ENCODE data around the gene PTMS. TPM values are rescaled to one million over a fixed set of nuclear protein-coding genes. Genes with fewer than 3 reads are reported as not detected.

Gene PTMS
- total and polyA plus RNA-seq, 8 donors, result 22.8 to 363 (median 156) TPM

DNA sequence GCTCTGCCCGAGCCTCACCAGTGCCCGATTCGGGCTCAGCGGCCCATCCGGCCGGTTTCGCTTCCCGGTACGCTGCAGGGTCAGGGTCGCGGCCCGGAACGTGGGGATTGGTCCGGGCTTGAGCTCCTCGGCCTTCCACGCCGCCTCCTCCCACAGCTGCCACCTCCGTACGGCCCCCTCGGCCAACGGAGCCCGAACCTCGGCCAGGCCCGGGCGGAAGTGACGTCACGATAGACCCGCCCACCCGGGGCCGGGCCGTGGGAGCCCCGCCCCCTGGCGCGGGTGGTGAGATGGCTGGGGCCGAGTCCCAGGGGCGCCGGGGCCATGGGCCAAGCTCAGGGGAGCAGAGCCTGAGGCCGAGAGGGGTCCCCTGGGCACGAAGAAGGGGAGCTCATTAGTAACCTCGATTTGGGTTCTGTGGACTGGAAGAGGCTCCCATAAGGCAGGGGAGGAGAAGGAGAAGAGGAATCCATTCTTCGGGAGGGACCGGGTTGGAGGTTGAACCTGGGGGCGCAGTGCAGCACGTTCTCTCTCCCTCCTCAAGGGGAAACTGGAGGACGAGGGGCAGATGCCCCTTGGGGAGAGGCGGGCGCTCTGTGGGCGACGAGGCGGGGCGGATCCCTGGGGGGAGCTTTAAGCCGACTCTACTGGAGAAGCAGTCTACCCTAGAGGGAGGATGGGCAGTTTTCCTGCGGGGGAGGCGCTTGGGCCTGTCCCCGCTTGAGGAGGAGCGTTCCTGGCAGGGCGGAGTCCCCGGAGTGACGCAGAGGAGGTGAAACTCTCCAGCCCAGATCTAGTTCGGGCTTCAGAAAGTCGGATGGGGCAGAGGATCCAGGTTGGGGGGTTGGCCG, 13.0 kb upstream of the PTMS start, which contains the start of gene MLF2:
TSS of gene MLF2 (minus strand) at position 221 of the 851 bp plus-strand sequence. CDS start 807 bp downstream, outside the sequence.
- Histone ChIP-seq H3K27me3 (no peaks in the 10 kb centered on the region), H3K27ac (peak within 1 kb of the TSS; percentile 96 to 100 (median 98)), H3K36me3 (peaks cover 36 to 39% (median 38%) of the 10 kb centered on the region in 4 donors), H3K4me1 (peaks cover 8 to 41% (median 29%) of the 10 kb centered on the region in 4 donors), H3K4me3 (peak within 1 kb of the TSS; percentile 84 to 98 (median 88)), H3K9me3 (no peaks in the 10 kb centered on the region)
- TF ChIP-seq POLR2A (IDR thresholded peaks at IDR 0.05), result peak in 2 of 4 donors; percentile 74 to 87
- TF ChIP-seq, protein P1, sequence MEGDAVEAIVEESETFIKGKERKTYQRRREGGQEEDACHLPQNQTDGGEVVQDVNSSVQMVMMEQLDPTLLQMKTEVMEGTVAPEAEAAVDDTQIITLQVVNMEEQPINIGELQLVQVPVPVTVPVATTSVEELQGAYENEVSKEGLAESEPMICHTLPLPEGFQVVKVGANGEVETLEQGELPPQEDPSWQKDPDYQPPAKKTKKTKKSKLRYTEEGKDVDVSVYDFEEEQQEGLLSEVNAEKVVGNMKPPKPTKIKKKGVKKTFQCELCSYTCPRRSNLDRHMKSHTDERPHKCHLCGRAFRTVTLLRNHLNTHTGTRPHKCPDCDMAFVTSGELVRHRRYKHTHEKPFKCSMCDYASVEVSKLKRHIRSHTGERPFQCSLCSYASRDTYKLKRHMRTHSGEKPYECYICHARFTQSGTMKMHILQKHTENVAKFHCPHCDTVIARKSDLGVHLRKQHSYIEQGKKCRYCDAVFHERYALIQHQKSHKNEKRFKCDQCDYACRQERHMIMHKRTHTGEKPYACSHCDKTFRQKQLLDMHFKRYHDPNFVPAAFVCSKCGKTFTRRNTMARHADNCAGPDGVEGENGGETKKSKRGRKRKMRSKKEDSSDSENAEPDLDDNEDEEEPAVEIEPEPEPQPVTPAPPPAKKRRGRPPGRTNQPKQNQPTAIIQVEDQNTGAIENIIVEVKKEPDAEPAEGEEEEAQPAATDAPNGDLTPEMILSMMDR (IDR thresholded peaks at IDR 0.05), result peak in 5 of 7 experiments; percentile 78 to 99 (median 96)
- TF ChIP-seq EP300 (IDR thresholded peaks at IDR 0.05), result no peak
- peak; percentile 89 to 99 (median 97) for TF ChIP-seq POLR2AphosphoS5 (IDR thresholded peaks at IDR 0.05)
- WGBS, 5 donors, result 0 to 1% (median 1%) methylated on average over 32 to 62 of the region's 62 CpGs
- peak; percentile 98 to 99 for DNase-seq
- intact Hi-C loops (cut with DNase I; ENCODE audit: low total_unique reads), result no loop called here

DNA sequence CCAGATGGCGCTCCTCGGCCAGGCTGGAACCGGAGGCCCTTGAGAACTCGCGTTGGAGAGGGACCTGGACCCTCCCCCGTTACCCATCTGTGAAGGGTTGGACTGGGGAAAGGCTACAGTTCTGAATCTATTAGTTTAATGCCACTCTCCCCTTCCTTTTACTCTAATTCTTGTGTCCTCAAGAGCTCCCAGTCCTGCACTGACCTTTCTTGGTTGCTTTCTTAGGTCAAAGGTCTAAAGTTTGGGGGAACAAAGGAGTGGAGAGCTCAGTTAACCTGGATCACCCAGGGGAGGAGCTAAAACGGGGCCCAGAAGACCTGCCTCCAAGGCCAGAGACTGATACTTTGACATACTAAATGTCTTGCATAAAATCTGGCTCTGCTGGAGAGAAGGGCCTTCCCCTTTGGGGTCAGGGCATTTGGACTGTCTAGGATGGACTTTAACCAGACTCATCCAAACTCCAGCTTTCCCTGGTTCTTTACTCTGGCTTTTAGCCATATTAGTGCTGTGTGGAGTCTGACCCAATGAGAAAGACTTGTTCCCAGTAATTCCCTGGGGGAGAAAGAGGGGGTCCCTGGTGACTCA, 12.3 kb upstream of the PTMS start:
- Histone ChIP-seq H3K9me3 (no peaks in the 10 kb centered on the region), H3K27ac (peak overlapping the region; percentile 96 to 100 (median 98)), H3K4me1 (peaks cover 8 to 41% (median 29%) of the 10 kb centered on the region in 4 donors), H3K27me3 (no peaks in the 10 kb centered on the region), H3K36me3 (peaks cover 29 to 32% (median 31%) of the 10 kb centered on the region in 4 donors), H3K4me3 (peak overlapping the region in 3 of 4 donors; percentile 84 to 98 (median 87))
- no peak for DNase-seq
- TF ChIP-seq, protein P1 (IDR thresholded peaks at IDR 0.05), result peak in 1 of 7 experiments; percentile 95
- TF ChIP-seq POLR2A (IDR thresholded peaks at IDR 0.05), result no peak
- no peak for TF ChIP-seq EP300 (IDR thresholded peaks at IDR 0.05)
- no peak for TF ChIP-seq POLR2AphosphoS5 (IDR thresholded peaks at IDR 0.05)
- 0 to 2% (median 1%) methylated on average over 5 to 7 of the region's 7 CpGs for WGBS, 5 donors
- intact Hi-C loops (cut with DNase I; ENCODE audit: low total_unique reads), result no loop called here

DNA sequence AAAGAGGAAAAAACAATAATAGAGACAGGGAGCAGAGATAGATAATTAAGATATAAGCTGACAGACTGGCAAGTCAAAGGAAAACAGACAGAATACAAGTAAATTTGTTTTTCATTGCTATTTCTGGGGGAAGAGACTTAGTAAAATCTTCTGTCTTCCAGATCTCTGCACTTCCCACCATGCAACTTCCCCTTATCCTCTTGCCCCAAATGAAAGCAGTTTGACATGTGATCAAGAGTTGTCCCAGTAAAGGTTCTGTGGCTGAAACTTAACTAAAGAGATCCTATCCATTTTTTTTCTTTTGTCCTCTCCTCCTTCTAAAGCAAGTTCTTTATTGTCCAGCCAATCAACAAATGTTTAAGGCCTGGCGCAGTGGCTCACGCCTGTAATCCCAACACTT, 11.8 kb upstream of the PTMS start:
- H3K27ac ChIP-seq, result peak overlapping the region in 3 of 5 donors; percentile 98 to 100 (median 99)
- whole genome bisulfite sequencing, 5 donors, result 91 to 97% (median 92%) methylated on average over 2 of the region's 2 CpGs

More for the DNA sequence above, 11.8 kb upstream of the PTMS start:
- intact Hi-C loops (cut with DNase I; ENCODE audit: low total_unique reads), result no loop called here
- Histone ChIP-seq H3K9me3 (no peaks in the 10 kb centered on the region), H3K4me3 (no peak overlapping the region), H3K36me3 (peaks cover 23 to 26% (median 26%) of the 10 kb centered on the region in 4 donors), H3K4me1 (peaks cover 8 to 41% (median 29%) of the 10 kb centered on the region in 4 donors), H3K27me3 (no peaks in the 10 kb centered on the region)
- DNase-seq, result no peak
- TF ChIP-seq POLR2A (IDR thresholded peaks at IDR 0.05), result no peak
- no peak for TF ChIP-seq POLR2AphosphoS5 (IDR thresholded peaks at IDR 0.05)
- no peak for TF ChIP-seq EP300 (IDR thresholded peaks at IDR 0.05)
- TF ChIP-seq, protein P1 (IDR thresholded peaks at IDR 0.05), result no peak
